H9 (cell line): ENCODE measurements around the gene FOXF2. TPM values are rescaled to one million over a fixed set of nuclear protein-coding genes. Genes with fewer than 3 reads are reported as not detected.

Experiments used
- DNase-seq: peaks from one replicate; pipeline ENCODE4 v3.0.0-alpha.2; 2017
- H2AFZ ChIP-seq: one replicate; pipeline ENCODE4 v1.6.1; 2013; ENCODE audit warnings: mild to moderate bottlenecking, low read length, control low read depth, moderate library complexity
- H2AK5ac ChIP-seq: 2 replicates; pipeline ENCODE4 v1.6.1; 2013; ENCODE audit warnings: low read length, control low read depth, mixed read lengths; ENCODE audit not compliant: insufficient read length
- H2BK120ac ChIP-seq: one replicate; pipeline ENCODE4 v1.6.1; 2013; ENCODE audit warnings: low read depth, mild to moderate bottlenecking, low read length, control low read depth, inconsistent platforms; ENCODE audit not compliant: poor library complexity, severe bottlenecking
- H2BK12ac ChIP-seq: 2 replicates; pipeline ENCODE4 v1.6.1; 2013; ENCODE audit warnings: low read length, control low read depth, mixed read lengths, low read depth; ENCODE audit not compliant: insufficient read length
- H2BK15ac ChIP-seq: 2 replicates; pipeline ENCODE4 v1.6.1; 2013; ENCODE audit warnings: low read depth, low read length, control low read depth
- H2BK20ac ChIP-seq: one replicate; pipeline ENCODE4 v1.6.1; 2013; ENCODE audit warnings: low read depth, mild to moderate bottlenecking, low read length, control low read depth, inconsistent platforms; ENCODE audit not compliant: poor library complexity, severe bottlenecking
- H2BK5ac ChIP-seq: 2 replicates; pipeline ENCODE4 v1.6.1; 2013; ENCODE audit warnings: low read length, control low read depth, mixed read lengths; ENCODE audit not compliant: insufficient read length
- H3K14ac ChIP-seq: 2 replicates; pipeline ENCODE4 v1.6.1; 2013; ENCODE audit warnings: low read length, control low read depth; ENCODE audit not compliant: insufficient read depth
- H3K18ac ChIP-seq: 2 replicates; pipeline ENCODE4 v1.6.1; 2013; ENCODE audit warnings: low read depth, mild to moderate bottlenecking, mixed read lengths, low read length, control low read depth; ENCODE audit not compliant: insufficient read length
- H3K23ac ChIP-seq: 2 replicates; pipeline ENCODE4 v1.6.1; 2013; ENCODE audit warnings: low read length, control low read depth, mixed read lengths, low read depth; ENCODE audit not compliant: insufficient read length
- H3K23me2 ChIP-seq: 2 replicates; pipeline ENCODE4 v1.6.1; 2013; ENCODE audit warnings: low read depth, mild to moderate bottlenecking, mixed read lengths, low read length, control low read depth; ENCODE audit not compliant: insufficient read length, poor library complexity, severe bottlenecking
- H3K27ac ChIP-seq: 2 replicates; pipeline ENCODE4 v1.5.1; 2013; ENCODE audit warnings: low read length, control low read depth, mixed read lengths, low read depth; ENCODE audit not compliant: insufficient read length
- H3K27me3 ChIP-seq: 2 replicates; pipeline ENCODE4 v1.6.1; 2013; ENCODE audit warnings: low read length, control low read depth, inconsistent platforms; ENCODE audit not compliant: insufficient read depth
- H3K4ac ChIP-seq: 2 replicates; pipeline ENCODE4 v1.6.1; 2013; ENCODE audit warnings: low read depth, mild to moderate bottlenecking, control low read depth, inconsistent platforms, low read length, moderate library complexity
- H3K4me1 ChIP-seq: 2 replicates; pipeline ENCODE4 v1.6.1; 2013; ENCODE audit warnings: low read length, control low read depth, inconsistent platforms; ENCODE audit not compliant: insufficient read depth
- H3K4me2 ChIP-seq: 2 replicates; pipeline ENCODE4 v1.6.1; 2013; ENCODE audit warnings: low read length, control low read depth, mixed read lengths; ENCODE audit not compliant: insufficient read length, insufficient read depth
- H3K56ac ChIP-seq: 2 replicates; pipeline ENCODE4 v1.6.1; 2013; ENCODE audit warnings: low read depth, mild to moderate bottlenecking, mixed read lengths, low read length, control low read depth; ENCODE audit not compliant: insufficient read length
- H3K79me1 ChIP-seq: 2 replicates; pipeline ENCODE4 v1.6.1; 2013; ENCODE audit warnings: low read depth, mild to moderate bottlenecking, moderate library complexity, low read length, control low read depth, inconsistent platforms; ENCODE audit not compliant: insufficient read depth, poor library complexity, severe bottlenecking
- H3K79me2 ChIP-seq: 2 replicates; pipeline ENCODE4 v1.6.1; 2013; ENCODE audit warnings: low read length, control low read depth, inconsistent platforms; ENCODE audit not compliant: insufficient read depth
- H3K9ac ChIP-seq: 2 replicates; pipeline ENCODE4 v1.6.1; 2013; ENCODE audit warnings: low read length, control low read depth, mixed read lengths; ENCODE audit not compliant: insufficient read length; ENCODE audit errors: extremely low read depth
- H3K9me3 ChIP-seq: one replicate; pipeline ENCODE4 v1.6.1; 2013; ENCODE audit warnings: low read depth, low read length, inconsistent platforms; ENCODE audit not compliant: control insufficient read depth
- H3T11ph ChIP-seq: one replicate; pipeline ENCODE4 v1.6.1; 2013; ENCODE audit warnings: mild to moderate bottlenecking, low read length, control low read depth, inconsistent platforms
- H4K20me1 ChIP-seq: one replicate; pipeline ENCODE4 v1.6.1; 2013; ENCODE audit not compliant: control insufficient read depth, insufficient read length, insufficient read depth
- H4K5ac ChIP-seq: 2 replicates; pipeline ENCODE4 v1.6.1; 2013; ENCODE audit warnings: low read depth, mild to moderate bottlenecking, mixed read lengths, low read length, control low read depth; ENCODE audit not compliant: insufficient read length
- H4K8ac ChIP-seq: replicated peaks from 2 replicates; pipeline ENCODE4 v1.6.1; 2013; ENCODE audit warnings: low read length, control low read depth, mixed read lengths, low read depth; ENCODE audit not compliant: insufficient read length
- H4K91ac ChIP-seq: 2 replicates; pipeline ENCODE4 v1.6.1; 2013; ENCODE audit warnings: low read depth, mild to moderate bottlenecking, moderate library complexity, mixed read lengths, low read length, control low read depth; ENCODE audit not compliant: insufficient read length
- H3K27ac Mint-ChIP-seq, 3 experiments: 2 replicates in 2 of 3; 3 replicates in 1 of 3; pipeline ENCODE4 v1.8.0; 2020 to 2021; ENCODE audit warnings: mixed read lengths in 3 of 3, mild to moderate bottlenecking in 1 of 3, moderate library complexity in 1 of 3
- H3K27me3 Mint-ChIP-seq: 2 replicates; pipeline ENCODE4 v1.8.0; 2021; ENCODE audit warnings: low read depth, mild to moderate bottlenecking, moderate library complexity, mixed read lengths
- H3K36me3 Mint-ChIP-seq, 3 experiments: 2 replicates in 2 of 3; 3 replicates in 1 of 3; pipeline ENCODE4 v1.8.0; 2020 to 2021; ENCODE audit warnings: low read depth in 3 of 3, mixed read lengths in 3 of 3; ENCODE audit not compliant: insufficient read depth in 1 of 3
- H3K4me1 Mint-ChIP-seq, 2 experiments: 2 replicates each; pipeline ENCODE4 v1.8.0; 2020; ENCODE audit warnings: mixed read lengths in 2 of 2
- H3K4me3 Mint-ChIP-seq, 2 experiments: 2 replicates in 1 of 2; 3 replicates in 1 of 2; pipeline ENCODE4 v1.8.0; 2020 to 2021; ENCODE audit warnings: mild to moderate bottlenecking in 2 of 2, mixed read lengths in 2 of 2, moderate library complexity in 1 of 2
- H3K9me3 Mint-ChIP-seq, 2 experiments: 2 replicates in 1 of 2; 3 replicates in 1 of 2; pipeline ENCODE4 v1.8.0; 2020; ENCODE audit warnings: mild to moderate bottlenecking in 2 of 2, mixed read lengths in 2 of 2, moderate library complexity in 1 of 2
- WGBS: extraction: QIAGEN DNeasy Blood & Tissue Kit; methylation state at CpG from one replicate; pipeline ENCODE4 v1.1.7; 2013; ENCODE audit warnings: missing lambda C conversion rate, low lambda C conversion rate, mixed read lengths; ENCODE audit not compliant: insufficient read length; ENCODE audit errors: extremely low coverage; 5-methylcytosine and 5-hydroxymethylcytosine counted together
- total RNA-seq: library from RNA; stranded (reverse); gene quantifications from 2 replicates; pipeline ENCODE4 v1.2.1, GENCODE V29; 2021
- TF ChIP-seq, protein P1 (sequence below): fragments of 200-600 bp; sonication (generic); conservative IDR thresholded peaks from 3 replicates; pipeline ENCODE4 v1.8.0; 2021; ENCODE audit warnings: antibody characterized with exemption, mild to moderate bottlenecking

FOXF2 gene
- total RNA-seq, 1 experiment from 2014 or later: not detected

- no peak overlapping the region for H3K14ac ChIP-seq
- Mint-ChIP-seq H3K4me3 (no peak overlapping the region), H3K36me3 (peaks cover 7 to 8% (median 7%) of the 10 kb centered on the region in 3 experiments; a peak in 5 of 7 replicates), H3K4me1 (peaks cover 22 to 27% of the 10 kb centered on the region in 2 experiments), H3K9me3 (peaks cover 13 to 18% of the 10 kb centered on the region in 2 experiments), H3K27ac (no peak overlapping the region), H3K27me3 (peaks cover 36% of the 10 kb centered on the region)
- H2BK12ac ChIP-seq: no peak overlapping the region
- no peak overlapping the region for H3K27ac ChIP-seq
- no peak overlapping the region for H4K91ac ChIP-seq
- no peaks in the 10 kb centered on the region for H4K20me1 ChIP-seq
- H3K4ac ChIP-seq: no peak overlapping the region
- H4K8ac ChIP-seq: no peak overlapping the region
- H3K4me1 ChIP-seq: peaks cover 4% of the 10 kb centered on the region; the same call in 1 of the 2 replicates
- H3K27me3 ChIP-seq: no peaks in the 10 kb centered on the region
- H3K79me2 ChIP-seq: no peaks in the 10 kb centered on the region
- H2BK120ac ChIP-seq: no peak overlapping the region
- no peak overlapping the region for H4K5ac ChIP-seq
- WGBS: no CpG with 5 or more reads among the region's 10 CpGs
- no peak overlapping the region for H3K56ac ChIP-seq
- no peak overlapping the region for H2BK5ac ChIP-seq
- no peak overlapping the region for H3K4me2 ChIP-seq
- H2BK20ac ChIP-seq: no peak overlapping the region
- H2BK15ac ChIP-seq: no peak overlapping the region
- TF ChIP-seq, protein P1, sequence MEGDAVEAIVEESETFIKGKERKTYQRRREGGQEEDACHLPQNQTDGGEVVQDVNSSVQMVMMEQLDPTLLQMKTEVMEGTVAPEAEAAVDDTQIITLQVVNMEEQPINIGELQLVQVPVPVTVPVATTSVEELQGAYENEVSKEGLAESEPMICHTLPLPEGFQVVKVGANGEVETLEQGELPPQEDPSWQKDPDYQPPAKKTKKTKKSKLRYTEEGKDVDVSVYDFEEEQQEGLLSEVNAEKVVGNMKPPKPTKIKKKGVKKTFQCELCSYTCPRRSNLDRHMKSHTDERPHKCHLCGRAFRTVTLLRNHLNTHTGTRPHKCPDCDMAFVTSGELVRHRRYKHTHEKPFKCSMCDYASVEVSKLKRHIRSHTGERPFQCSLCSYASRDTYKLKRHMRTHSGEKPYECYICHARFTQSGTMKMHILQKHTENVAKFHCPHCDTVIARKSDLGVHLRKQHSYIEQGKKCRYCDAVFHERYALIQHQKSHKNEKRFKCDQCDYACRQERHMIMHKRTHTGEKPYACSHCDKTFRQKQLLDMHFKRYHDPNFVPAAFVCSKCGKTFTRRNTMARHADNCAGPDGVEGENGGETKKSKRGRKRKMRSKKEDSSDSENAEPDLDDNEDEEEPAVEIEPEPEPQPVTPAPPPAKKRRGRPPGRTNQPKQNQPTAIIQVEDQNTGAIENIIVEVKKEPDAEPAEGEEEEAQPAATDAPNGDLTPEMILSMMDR: no peak
- no peak overlapping the region for H2AK5ac ChIP-seq
- no peak for DNase-seq
- no peak overlapping the region for H3T11ph ChIP-seq
- no peak overlapping the region for H3K18ac ChIP-seq
- no peaks in the 10 kb centered on the region for H3K79me1 ChIP-seq
- no peaks in the 10 kb centered on the region for H3K23me2 ChIP-seq
- H3K9me3 ChIP-seq: no peaks in the 10 kb centered on the region
- H3K23ac ChIP-seq: no peak overlapping the region
- no peak overlapping the region for H2AFZ ChIP-seq
- no peak overlapping the region for H3K9ac ChIP-seq
These were observed 50.0 kb downstream of the FOXF2 start for GRCh38 chr6:1439349-1439748.
